Measurements from ENCODE around the gene AMER1.

DNA sequence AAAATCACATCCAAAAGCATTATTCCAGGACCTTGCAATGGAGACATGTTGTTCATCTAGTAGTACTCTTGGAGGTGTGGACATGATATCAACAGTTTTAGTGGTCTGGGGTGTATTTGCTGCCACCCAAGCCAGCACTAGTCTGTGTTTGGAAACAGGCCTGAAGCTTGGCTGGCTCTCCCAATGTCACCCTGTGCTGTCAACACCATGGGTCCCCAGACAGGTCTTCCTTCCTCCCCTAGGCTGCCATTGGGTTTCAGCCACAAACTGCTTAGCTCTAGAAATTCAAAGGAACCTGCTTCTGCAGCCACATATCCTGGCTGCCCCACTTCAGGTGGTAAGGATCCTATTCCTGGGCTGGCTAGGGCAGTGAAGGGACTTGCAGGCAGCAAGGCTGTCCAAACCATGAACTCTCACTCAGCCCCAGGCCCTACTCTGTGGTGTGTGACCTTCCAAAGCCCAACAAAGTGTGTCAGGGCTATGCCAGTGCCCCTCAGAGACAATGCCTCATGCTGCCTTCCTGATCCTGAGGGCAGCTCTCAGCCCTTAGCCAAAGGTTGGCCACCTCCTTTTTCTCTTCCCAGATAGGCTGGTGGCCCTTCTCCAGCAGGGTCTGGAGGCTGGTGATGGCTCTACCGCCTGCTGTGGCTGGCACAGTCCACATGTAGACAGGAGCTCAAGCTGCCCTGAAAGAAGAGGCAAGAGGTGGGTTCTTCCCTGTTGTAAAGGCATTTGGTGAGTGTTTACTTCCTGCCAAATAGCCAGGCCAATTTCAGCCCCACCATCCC lies 18.3 kb downstream of the AMER1 start:
- no peak for TF ChIP-seq TAF1 (IDR thresholded peaks at IDR 0.05; ENCODE audit: borderline replicate concordance, insufficient read depth, low read length)
- TF ChIP-seq POLR2AphosphoS5 (IDR thresholded peaks at IDR 0.05; ENCODE audit: low read depth, low read length) = no peak
- TF ChIP-seq, protein P1, sequence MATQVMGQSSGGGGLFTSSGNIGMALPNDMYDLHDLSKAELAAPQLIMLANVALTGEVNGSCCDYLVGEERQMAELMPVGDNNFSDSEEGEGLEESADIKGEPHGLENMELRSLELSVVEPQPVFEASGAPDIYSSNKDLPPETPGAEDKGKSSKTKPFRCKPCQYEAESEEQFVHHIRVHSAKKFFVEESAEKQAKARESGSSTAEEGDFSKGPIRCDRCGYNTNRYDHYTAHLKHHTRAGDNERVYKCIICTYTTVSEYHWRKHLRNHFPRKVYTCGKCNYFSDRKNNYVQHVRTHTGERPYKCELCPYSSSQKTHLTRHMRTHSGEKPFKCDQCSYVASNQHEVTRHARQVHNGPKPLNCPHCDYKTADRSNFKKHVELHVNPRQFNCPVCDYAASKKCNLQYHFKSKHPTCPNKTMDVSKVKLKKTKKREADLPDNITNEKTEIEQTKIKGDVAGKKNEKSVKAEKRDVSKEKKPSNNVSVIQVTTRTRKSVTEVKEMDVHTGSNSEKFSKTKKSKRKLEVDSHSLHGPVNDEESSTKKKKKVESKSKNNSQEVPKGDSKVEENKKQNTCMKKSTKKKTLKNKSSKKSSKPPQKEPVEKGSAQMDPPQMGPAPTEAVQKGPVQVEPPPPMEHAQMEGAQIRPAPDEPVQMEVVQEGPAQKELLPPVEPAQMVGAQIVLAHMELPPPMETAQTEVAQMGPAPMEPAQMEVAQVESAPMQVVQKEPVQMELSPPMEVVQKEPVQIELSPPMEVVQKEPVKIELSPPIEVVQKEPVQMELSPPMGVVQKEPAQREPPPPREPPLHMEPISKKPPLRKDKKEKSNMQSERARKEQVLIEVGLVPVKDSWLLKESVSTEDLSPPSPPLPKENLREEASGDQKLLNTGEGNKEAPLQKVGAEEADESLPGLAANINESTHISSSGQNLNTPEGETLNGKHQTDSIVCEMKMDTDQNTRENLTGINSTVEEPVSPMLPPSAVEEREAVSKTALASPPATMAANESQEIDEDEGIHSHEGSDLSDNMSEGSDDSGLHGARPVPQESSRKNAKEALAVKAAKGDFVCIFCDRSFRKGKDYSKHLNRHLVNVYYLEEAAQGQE (IDR thresholded peaks at IDR 0.05; ENCODE audit: insufficient read depth in 1 of 2, low read depth in 2 of 2, low read length in 2 of 2) = no peak
- no peak for TF ChIP-seq SIN3A (IDR thresholded peaks at IDR 0.05; ENCODE audit: borderline replicate concordance, insufficient read depth, low read length)
- no peak for TF ChIP-seq FOXP2 (optimal IDR thresholded peaks at IDR 0.05; ENCODE audit: borderline replicate concordance, extremely low read depth, extremely low read length, insufficient read depth)
